Stimulated activated CD8-positive, alpha-beta memory T cell treated with anti-CD3 and anti-CD28 coated beads, Interleukin-15, amount 100 ng/mL, for 24 hours (primary cell): Measurements from ENCODE around the gene INTS15.
A peak's percentile ranks its signal among the peaks of the same experiment; 100 is the strongest.
"Not testable (repeated sequence)": the region's sequence is repeated elsewhere in the genome, so short reads cannot be mapped to it uniquely, and the experiment has no call there.

ENCODE experiments used
- DNase-seq: peaks from one replicate; pipeline ENCODE4 v3.0.0-alpha.2; 2020; ENCODE audit warnings: low read depth

Gene INTS15

GRCh38 chr7:6618621-6619020 lies 28.8 kb downstream of the INTS15 start:
- no peak for DNase-seq

GRCh38 chr7:6619961-6620360 lies 30.1 kb downstream of the INTS15 start:
- no peak for DNase-seq

- no peak for DNase-seq
Measured at GRCh38 chr7:6621195-6622133, 31.6 kb downstream of the INTS15 start.

GRCh38 chr7:6622134-6622710 lies 32.4 kb downstream of the INTS15 start:
- no peak for DNase-seq

- DNase-seq, result no peak
Measured at GRCh38 chr7:6623589-6624245, 33.9 kb downstream of the INTS15 start.

- no peak for DNase-seq
Measured at GRCh38 chr7:6624246-6624611, 34.4 kb downstream of the INTS15 start.

GRCh38 chr7:6628045-6628444 lies 38.2 kb downstream of the INTS15 start:
- DNase-seq, result no peak

GRCh38 chr7:6630007-6630849 lies 40.4 kb downstream of the INTS15 start:
- DNase-seq, result no peak

GRCh38 chr7:6631605-6632004 lies 41.8 kb downstream of the INTS15 start:
- DNase-seq, result no peak

GRCh38 chr7:6634021-6634420 lies 44.2 kb downstream of the INTS15 start:
- DNase-seq, result no peak

GRCh38 chr7:6634971-6635370 lies 45.1 kb downstream of the INTS15 start:
- DNase-seq, result not testable (repeated sequence)

GRCh38 chr7:6636741-6637543 lies 47.1 kb downstream of the INTS15 start, which contains the start of gene ZNF316:
ZNF316 (plus strand) TSS chr7:6637318; CDS start chr7:6642410, 5,092 bp downstream.
- DNase-seq, result peak; percentile 52

GRCh38 chr7:6637544-6638229 lies 47.9 kb downstream of the INTS15 start:
- peak; percentile 35 for DNase-seq

- DNase-seq, result no peak
Measured at GRCh38 chr7:6639032-6639431, 49.2 kb downstream of the INTS15 start.

- no peak for DNase-seq
Measured at GRCh38 chr7:6639627-6640026, 49.8 kb downstream of the INTS15 start.

GRCh38 chr7:6640246-6640721 lies 50.5 kb downstream of the INTS15 start:
- no peak for DNase-seq

GRCh38 chr7:6641305-6642035 lies 51.6 kb downstream of the INTS15 start:
- no peak for DNase-seq

- no peak for DNase-seq
Measured at GRCh38 chr7:6642239-6642839, 52.5 kb downstream of the INTS15 start.
